Heart left ventricle (tissue), 16 donors: ENCODE measurements around the gene RERGL. TPM values are rescaled to one million over a fixed set of nuclear protein-coding genes. Genes with fewer than 3 reads are reported as not detected.
"Not testable (repeated sequence)": the region's sequence is repeated elsewhere in the genome, so short reads cannot be mapped to it uniquely, and the experiment has no call there.

Experiments
- ATAC-seq, 4 donors: fragments of 200-7000 bp; cut with Tn5 transposase; one replicate each; pipeline ENCODE4 v1.9.1; 2020 to 2022; ENCODE audit warnings: moderate library complexity in 4 of 4, mild to moderate bottlenecking in 3 of 4, moderate number of reproducible peaks in 1 of 4
- DNase-seq, 5 donors: peaks; one replicate each; pipeline ENCODE4 v3.0.0-alpha.2; 2020
- H3K27ac ChIP-seq, 12 donors: fragments of 200-600 bp; sonication (generic) in 4 of 12; one replicate each; pipeline versions ENCODE4 v1.5.0 to v1.8.0; 2016 to 2022; ENCODE audit warnings: mild to moderate bottlenecking in 2 of 12
- H3K27me3 ChIP-seq, 9 donors: fragments of 200-600 bp; sonication (generic) in 2 of 9; one replicate each; pipeline versions ENCODE4 v1.5.1 to v1.8.0; 2016 to 2022; ENCODE audit warnings: mild to moderate bottlenecking in 3 of 9
- H3K36me3 ChIP-seq, 9 donors: fragments of 200-600 bp; sonication (generic) in 2 of 9; one replicate each; pipeline versions ENCODE4 v1.5.0 to v1.8.0; 2018 to 2022; ENCODE audit warnings: mild to moderate bottlenecking in 2 of 9
- H3K4me1 ChIP-seq, 12 donors: fragments of 200-600 bp; sonication (generic) in 4 of 12; one replicate each; pipeline versions ENCODE4 v1.5.0 to v1.8.0; 2016 to 2022; ENCODE audit warnings: mild to moderate bottlenecking in 3 of 12
- H3K4me3 ChIP-seq, 12 donors: fragments of 200-600 bp; sonication (generic) in 4 of 12; one replicate each; pipeline versions ENCODE4 v1.5.0 to v1.8.0; 2017 to 2022; ENCODE audit warnings: mild to moderate bottlenecking in 9 of 12, moderate library complexity in 4 of 12
- H3K9me3 ChIP-seq, 12 donors: fragments of 200-600 bp; sonication (generic) in 4 of 12; one replicate each; pipeline versions ENCODE4 v1.5.0 to v1.8.0; 2016 to 2022; ENCODE audit warnings: mild to moderate bottlenecking in 1 of 12
- CTCF ChIP-seq, 12 donors: fragments of 200-600 bp; sonication (generic) in 4 of 12; IDR thresholded peaks; one replicate each; pipeline versions ENCODE4 v1.5.0 to v1.8.0; 2018 to 2022; ENCODE audit warnings: antibody characterized with exemption in 12 of 12, mild to moderate bottlenecking in 5 of 12
- POLR2A ChIP-seq, 2 donors: fragments of 450-650 bp; IDR thresholded peaks; one replicate each; pipeline ENCODE4 v1.6.1; 2017; ENCODE audit warnings: antibody characterized with exemption in 2 of 2, mild to moderate bottlenecking in 2 of 2, moderate library complexity in 2 of 2
- WGBS, 4 donors: extraction: QIAGEN DNeasy Blood & Tissue Kit in 2 of 4; methylation state at CpG; one replicate each; pipeline versions ENCODE4 v1.1.5 to v1.1.7; 2013 to 2018; 5-methylcytosine and 5-hydroxymethylcytosine counted together
- intact Hi-C, 10 donors: fragments of 100-400 bp; cut with DNase I; formaldehyde crosslinking; loops; one replicate each; pipeline versions ENCODE4 v1.11.1 to v1.14.2; 2022
- polyA plus RNA-seq, 2 donors: library from polyadenylated mRNA; stranded (reverse); fragments of 200-250 nt; gene quantifications; one replicate each; pipeline ENCODE4 v1.2.3, GENCODE V29; 2013
- total RNA-seq, 9 donors: library from RNA; depleted of rRNA in 2 of 9; stranded (reverse); fragments of >200 nt in 2 of 9; fragmentation: NEBNext Ultra II Directional in 3 of 9; extraction: Animal tissue kit (Norgen Biotek cat#: 25700) in 3 of 9; gene quantifications; one replicate each; pipeline versions ENCODE4 v1.1.0 to v1.2.4, GENCODE V29; 2016 to 2023
- donor health status: ischemic (EF 13 %, LVEDD 7.1; RV severe dilation, severe dysfunction).
- donor health status: healthy with polysubstance abuse.
- donor health status: DM: no; HTN: yes; CAD: no.
- donor health status: DM: no; HTN: no; CAD: no.
- donor health status: ischemic (EF 25% LVEDD 6.9; RV normal size, moderate dysfunction).
- donor health status: ischemic (EF 25% LVEDD 5.7; RV mildly dilated, moderate dysfunction).
- donor health status: healthy.
- donor health status: DM: yes; HTN: yes; CAD: no.
- donor health status: ischemic (EF 35%, LVEDD 5.7; RV mildly dilated, moderate dysfunction).
- donor health status: nonischemic (EF 11% LVEDD 7.7; RV severe dilation, severe dysfunction).
- donor health status: DM: yes; HTN: yes; CAD: no.
- donor health status: PGD.
- donor health status: ischemic (EF 29% LVEDD 5.4; RV normal size, mild dysfunction).
- donor health status: nonischemic (EF 23%, LVEDD 6.1; RV moderate dilation, normal function).

RERGL gene
- total and polyA plus RNA-seq, 11 donors: 0.52 to 5.6 (median 1.8) TPM

- Histone ChIP-seq H3K36me3 (no peaks in the 10 kb centered on the region), H3K4me3 (no peak overlapping the region), H3K4me1 (no peaks in the 10 kb centered on the region), H3K27ac (no peak overlapping the region), H3K9me3 (peaks cover 0 to 20% (median 3%) of the 10 kb centered on the region in 12 donors), H3K27me3 (no peaks in the 10 kb centered on the region)
- DNase-seq: no peak
- no peak for TF ChIP-seq POLR2A (IDR thresholded peaks at IDR 0.05)
- no peak for TF ChIP-seq CTCF (IDR thresholded peaks at IDR 0.05)
- WGBS, 4 donors: 63 to 70% (median 68%) methylated on average over 4 of the region's 4 CpGs
- no peak for ATAC-seq
- intact Hi-C loops: no loop called here
Observed at GRCh38 chr12:18066666-18067065, 23.3 kb downstream of the RERGL start.

GRCh38 chr12:18062867-18063266 lies 27.1 kb downstream of the RERGL start:
- DNase-seq, intact Hi-C loops, H3K4me1 ChIP-seq, H3K4me3 ChIP-seq, H3K27me3 ChIP-seq, ATAC-seq, H3K36me3 ChIP-seq, H3K27ac ChIP-seq: not testable (repeated sequence)
- 77 to 85% (median 82%) methylated on average over 4 of the region's 4 CpGs for WGBS, 4 donors
- H3K9me3 ChIP-seq: peaks cover 0 to 52% (median 11%) of the 10 kb centered on the region in 12 donors

GRCh38 chr12:18057051-18057450 lies 32.9 kb downstream of the RERGL start:
- H3K36me3 ChIP-seq: no peaks in the 10 kb centered on the region
- ATAC-seq: no peak
- H3K4me3 ChIP-seq: no peak overlapping the region
- no peaks in the 10 kb centered on the region for H3K27me3 ChIP-seq
- 81 to 92% (median 86%) methylated on average over 1 of the region's 1 CpG for WGBS, 4 donors
- no peak overlapping the region for H3K27ac ChIP-seq
- TF ChIP-seq POLR2A (IDR thresholded peaks at IDR 0.05) (no peak), CTCF (IDR thresholded peaks at IDR 0.05) (no peak)
- intact Hi-C loops: no loop called here
- DNase-seq: no peak
- no peaks in the 10 kb centered on the region for H3K4me1 ChIP-seq
- H3K9me3 ChIP-seq: peaks cover 0 to 51% (median 13%) of the 10 kb centered on the region in 12 donors

GRCh38 chr12:18054925-18055619 lies 34.9 kb downstream of the RERGL start:
- Histone ChIP-seq H3K4me3 (no peak overlapping the region), H3K4me1 (no peaks in the 10 kb centered on the region), H3K27me3 (no peaks in the 10 kb centered on the region), H3K9me3 (peaks cover 0 to 37% (median 13%) of the 10 kb centered on the region in 12 donors), H3K27ac (no peak overlapping the region), H3K36me3 (no peaks in the 10 kb centered on the region)
- intact Hi-C loops: no loop called here
- DNase-seq (no peak), ATAC-seq (no peak)
- 59 to 75% (median 73%) methylated on average over 2 of the region's 2 CpGs for WGBS, 4 donors
- TF ChIP-seq CTCF (IDR thresholded peaks at IDR 0.05): no peak
- no peak for TF ChIP-seq POLR2A (IDR thresholded peaks at IDR 0.05)
